Progenitor cell of endocrine pancreas (in vitro differentiated cells): ENCODE data around the gene TIMM29. TPM values are rescaled to one million over a fixed set of nuclear protein-coding genes. Genes with fewer than 3 reads are reported as not detected.

Experiments used
- DNase-seq: peaks from one replicate; pipeline ENCODE4 v3.0.0; 2021; ENCODE audit warnings: low spot score; ENCODE audit not compliant: unreplicated experiment
- H3K27ac Mint-ChIP-seq: 2 replicates; pipeline ENCODE4 v1.8.0; 2021; ENCODE audit warnings: mild to moderate bottlenecking, moderate library complexity, mixed read lengths
- H3K27me3 Mint-ChIP-seq: 2 replicates; pipeline ENCODE4 v1.8.0; 2021; ENCODE audit warnings: mixed read lengths
- H3K36me3 Mint-ChIP-seq: 2 replicates; pipeline ENCODE4 v1.8.0; 2022; ENCODE audit warnings: mixed read lengths; ENCODE audit not compliant: insufficient read depth
- H3K4me1 Mint-ChIP-seq: 2 replicates; pipeline ENCODE4 v1.8.0; 2021; ENCODE audit warnings: low read depth, mixed read lengths
- H3K4me3 Mint-ChIP-seq: 2 replicates; pipeline ENCODE4 v1.8.0; 2021; ENCODE audit warnings: low read depth, mild to moderate bottlenecking, moderate library complexity, mixed read lengths
- H3K9me3 Mint-ChIP-seq: 2 replicates; pipeline ENCODE4 v1.8.0; 2021; ENCODE audit warnings: low read depth, mixed read lengths
- CTCF ChIP-seq: fragments of 200-600 bp; sonication (generic); IDR thresholded peaks from one replicate; pipeline ENCODE4 v1.5.0; 2021; ENCODE audit warnings: antibody characterized with exemption, mild to moderate bottlenecking; ENCODE audit not compliant: unreplicated experiment
- total RNA-seq: library from RNA; stranded (reverse); gene quantifications from 2 replicates; pipeline ENCODE4 v1.2.1, GENCODE V29; 2021

The TIMM29 gene
- total RNA-seq, 1 donor from 2014 or later = 29.4 TPM

DNA sequence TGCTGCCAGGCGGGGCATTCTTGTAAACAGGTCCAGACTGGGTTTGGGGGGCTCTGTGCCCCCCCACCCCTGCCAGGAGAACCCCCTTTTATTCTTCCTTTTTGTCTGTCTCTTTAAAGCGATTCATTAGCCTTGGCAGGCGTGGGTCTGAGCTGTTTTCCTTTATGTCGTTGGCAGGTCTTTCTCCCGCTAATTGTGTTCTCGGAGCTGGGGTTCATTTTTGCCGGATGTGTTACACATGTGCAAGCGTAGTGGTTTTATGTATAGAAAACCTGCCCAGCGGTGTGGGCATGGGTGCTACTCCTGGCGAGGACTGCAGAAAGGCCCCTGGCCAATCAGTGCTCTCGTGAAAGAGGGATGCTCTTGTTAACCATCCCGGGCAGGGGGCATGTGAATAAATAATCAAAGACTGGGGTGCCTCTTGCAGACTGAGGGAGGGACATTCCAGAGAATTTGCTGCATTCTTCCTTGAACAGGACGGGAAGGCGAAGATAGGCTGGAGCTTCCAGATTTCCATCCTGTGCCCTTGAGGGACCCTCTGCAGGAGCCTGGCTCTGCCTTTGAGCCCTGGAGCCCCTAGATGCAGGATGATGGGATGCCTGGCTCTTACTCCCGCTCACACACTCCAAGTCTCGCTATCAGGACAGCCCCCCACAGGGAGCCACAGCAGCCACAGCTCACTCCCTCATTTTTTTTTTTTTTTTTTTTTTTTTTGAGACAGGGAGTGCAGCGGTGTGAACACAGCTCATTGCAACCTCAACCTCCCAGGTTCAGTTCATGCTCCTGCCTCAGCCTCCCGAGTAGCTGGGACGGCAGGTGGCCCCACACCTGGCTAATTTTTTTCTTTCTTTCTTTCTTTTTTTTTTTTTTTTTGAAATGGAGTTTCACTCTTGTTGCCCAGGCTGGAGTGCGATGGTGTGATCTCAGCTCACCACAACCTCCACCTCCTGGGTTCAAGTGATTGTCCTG, 43.1 kb upstream of the TIMM29 start:
- H3K27ac Mint-ChIP-seq = peak overlapping the region; percentile 45
- H3K4me1 Mint-ChIP-seq = peaks cover 29% of the 10 kb centered on the region
- H3K9me3 Mint-ChIP-seq = no peaks in the 10 kb centered on the region
- H3K27me3 Mint-ChIP-seq = no peaks in the 10 kb centered on the region
- no peaks in the 10 kb centered on the region for H3K36me3 Mint-ChIP-seq
- DNase-seq = no peak
- TF ChIP-seq CTCF = no peak
- H3K4me3 Mint-ChIP-seq = no peak overlapping the region

GRCh38 chr19:10887616-10888367, 40.8 kb upstream of the TIMM29 start:
- no peak for DNase-seq
- H3K4me1 Mint-ChIP-seq = peaks cover 22% of the 10 kb centered on the region
- H3K27ac Mint-ChIP-seq = peak overlapping the region; percentile 77
- no peaks in the 10 kb centered on the region for H3K27me3 Mint-ChIP-seq
- H3K9me3 Mint-ChIP-seq = no peaks in the 10 kb centered on the region
- H3K4me3 Mint-ChIP-seq = no peak overlapping the region
- TF ChIP-seq CTCF = no peak
- H3K36me3 Mint-ChIP-seq = no peaks in the 10 kb centered on the region

- H3K27me3 Mint-ChIP-seq = no peaks in the 10 kb centered on the region
- no peak overlapping the region for H3K4me3 Mint-ChIP-seq
- peak overlapping the region; percentile 82 for H3K27ac Mint-ChIP-seq
- no peaks in the 10 kb centered on the region for H3K9me3 Mint-ChIP-seq
- peaks cover 22% of the 10 kb centered on the region for H3K4me1 Mint-ChIP-seq
- no peak for TF ChIP-seq CTCF
- no peaks in the 10 kb centered on the region for H3K36me3 Mint-ChIP-seq
- DNase-seq = no peak
Measured at GRCh38 chr19:10888421-10888866, 40.2 kb upstream of the TIMM29 start.

DNA sequence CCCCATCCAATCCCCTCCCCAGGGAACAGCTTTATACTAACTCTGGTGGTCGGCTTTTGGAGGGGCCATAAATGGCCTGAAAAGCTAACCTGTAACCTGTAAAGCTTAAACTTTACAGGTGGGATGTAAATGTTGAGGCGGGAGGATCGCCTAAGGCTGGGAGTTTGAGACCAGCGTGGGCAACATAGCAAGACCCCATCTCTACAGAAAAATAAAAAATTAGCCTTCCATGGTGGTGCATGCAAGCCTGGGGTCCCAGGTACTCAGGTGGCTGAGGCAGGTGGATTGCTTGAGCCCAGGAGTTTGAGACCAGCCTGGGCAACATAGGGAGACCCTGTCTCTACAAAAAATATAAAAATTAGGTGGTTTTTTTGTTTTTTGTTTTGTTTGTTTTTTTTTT, 38.7 kb upstream of the TIMM29 start:
- no peaks in the 10 kb centered on the region for H3K36me3 Mint-ChIP-seq
- H3K27me3 Mint-ChIP-seq = no peaks in the 10 kb centered on the region
- no peak overlapping the region for H3K4me3 Mint-ChIP-seq
- no peak overlapping the region for H3K27ac Mint-ChIP-seq
- peaks cover 28% of the 10 kb centered on the region for H3K4me1 Mint-ChIP-seq
- H3K9me3 Mint-ChIP-seq = no peaks in the 10 kb centered on the region
- DNase-seq = no peak
- TF ChIP-seq CTCF = no peak

GRCh38 chr19:10891405-10892086, 37.1 kb upstream of the TIMM29 start:
- Mint-ChIP-seq H3K4me3 (peak overlapping the region; percentile 1), H3K9me3 (no peaks in the 10 kb centered on the region), H3K4me1 (peaks cover 28% of the 10 kb centered on the region), H3K27me3 (no peaks in the 10 kb centered on the region), H3K27ac (peak overlapping the region; percentile 98), H3K36me3 (no peaks in the 10 kb centered on the region)
- no peak for TF ChIP-seq CTCF
- DNase-seq = no peak
